IPS DF 19.7 (cell line): ENCODE measurements around the gene GNB1L.
"Not testable (repeated sequence)": the region's sequence is repeated elsewhere in the genome, so short reads cannot be mapped to it uniquely, and the experiment has no call there.

ENCODE experiments used
- DNase-seq: peaks from one replicate; pipeline ENCODE4 v3.0.0-alpha.2; 2013; ENCODE audit warnings: low read depth, low spot score

Gene GNB1L

DNA sequence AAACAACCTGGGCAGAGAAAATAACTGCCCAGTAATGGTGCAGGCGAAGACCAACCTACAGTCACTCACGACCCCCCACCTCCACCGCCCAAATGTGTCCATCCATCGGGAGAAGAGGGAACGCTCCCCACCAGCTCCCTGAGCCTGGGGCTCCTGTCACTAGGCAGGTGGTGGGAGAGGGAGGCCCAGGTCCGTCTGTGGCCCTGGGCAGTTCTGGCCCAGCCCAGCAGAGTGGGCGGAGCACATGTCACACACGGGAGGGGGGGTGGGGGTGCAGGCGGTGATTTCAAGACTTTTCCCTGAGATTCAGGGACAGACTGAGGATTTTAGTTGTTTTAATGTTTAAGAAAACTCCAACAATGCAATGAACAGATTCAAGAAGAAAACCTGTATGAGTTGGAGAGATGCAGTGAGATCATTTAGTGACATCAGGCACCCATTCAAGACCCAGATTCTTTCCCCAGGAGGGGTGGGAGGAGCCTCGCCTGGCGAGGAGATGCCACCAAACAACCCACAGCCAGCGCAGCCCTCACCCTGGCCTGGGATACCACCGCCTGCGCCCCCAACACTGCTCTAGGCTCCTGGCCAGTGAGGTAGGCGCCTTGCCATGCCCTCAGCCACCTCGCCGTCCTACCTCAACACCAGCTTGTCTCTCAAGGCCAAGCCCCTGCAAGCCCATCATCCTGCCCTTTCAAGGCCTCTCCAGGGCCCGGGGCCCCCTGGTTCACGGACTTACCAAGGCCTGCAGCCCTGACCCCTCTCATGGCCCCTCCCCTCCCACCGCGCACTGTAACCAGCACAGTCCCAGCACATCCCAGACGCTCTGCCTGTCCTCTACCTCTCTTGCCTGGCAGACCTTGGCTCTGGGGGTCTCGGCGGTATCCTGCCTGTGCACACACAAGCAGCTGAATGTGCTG lies 57.3 kb downstream of the GNB1L start:
- DNase-seq, result no peak

DNA sequence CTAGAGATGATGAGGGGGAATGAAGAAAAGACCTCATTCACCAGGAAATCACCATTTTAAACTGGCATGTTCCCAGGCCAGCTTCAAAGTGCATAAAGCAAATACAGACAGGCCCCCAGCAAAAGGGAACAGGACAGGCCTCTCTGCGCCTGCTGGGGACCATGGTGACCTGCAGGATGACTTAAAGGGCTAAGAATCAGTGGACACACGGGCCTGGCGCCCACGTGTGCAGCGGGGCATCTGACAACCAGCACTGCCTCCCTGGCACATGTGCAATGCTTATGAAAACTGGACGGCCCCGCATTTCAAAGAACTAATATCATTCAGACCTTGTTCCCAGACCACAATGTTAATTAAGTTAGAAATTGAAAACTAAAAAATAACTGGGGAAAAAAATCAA lies 58.5 kb downstream of the GNB1L start:
- DNase-seq, result no peak

DNA sequence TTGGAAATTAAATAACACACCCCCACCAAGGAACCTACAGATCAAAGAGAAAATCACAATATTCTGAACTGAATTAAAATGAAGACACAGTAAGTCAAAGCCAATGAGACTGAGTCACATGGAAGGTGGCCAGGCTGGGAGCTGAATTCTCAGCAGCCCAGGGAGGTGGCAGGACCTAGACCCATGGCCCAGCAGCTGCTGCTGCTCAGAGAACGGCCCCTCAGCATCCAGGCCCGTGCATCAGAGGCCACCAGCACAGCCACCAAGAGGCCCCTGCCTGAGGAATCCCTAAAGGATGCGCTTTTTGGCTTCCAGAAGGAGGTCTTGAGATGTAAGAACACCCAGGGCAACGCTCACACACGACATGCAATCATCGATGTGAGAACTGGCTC lies 59.1 kb downstream of the GNB1L start:
- no peak for DNase-seq

- no peak for DNase-seq
Measured at GRCh38 chr22:19793661-19794310, 60.9 kb downstream of the GNB1L start.

- no peak for DNase-seq
Measured at GRCh38 chr22:19793161-19793560, 61.5 kb downstream of the GNB1L start.

DNA sequence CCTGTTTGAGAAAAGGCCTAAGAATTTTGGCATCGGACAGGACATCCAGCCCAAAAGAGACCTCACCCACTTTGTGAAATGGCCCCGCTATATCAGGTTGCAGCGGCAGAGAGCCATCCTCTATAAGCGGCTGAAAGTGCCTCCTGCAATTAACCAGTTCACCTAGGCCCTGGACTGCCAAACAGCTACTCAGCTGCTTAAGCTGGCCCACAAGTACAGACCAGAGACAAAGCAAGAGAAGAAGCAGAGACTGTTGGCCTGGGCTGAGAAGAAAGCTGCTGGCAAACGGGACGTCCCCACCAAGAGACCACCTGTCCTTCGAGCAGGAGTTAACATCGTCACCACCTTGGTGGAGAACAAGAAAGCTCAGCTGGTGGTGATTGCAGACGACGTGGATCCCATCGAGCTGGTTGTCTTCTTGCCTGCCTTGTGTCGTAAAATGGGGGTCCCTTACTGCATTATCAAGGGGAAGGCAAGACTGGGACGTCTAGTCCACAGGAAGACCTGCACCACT lies 62.2 kb downstream of the GNB1L start:
- DNase-seq, result not testable (repeated sequence)

DNA sequence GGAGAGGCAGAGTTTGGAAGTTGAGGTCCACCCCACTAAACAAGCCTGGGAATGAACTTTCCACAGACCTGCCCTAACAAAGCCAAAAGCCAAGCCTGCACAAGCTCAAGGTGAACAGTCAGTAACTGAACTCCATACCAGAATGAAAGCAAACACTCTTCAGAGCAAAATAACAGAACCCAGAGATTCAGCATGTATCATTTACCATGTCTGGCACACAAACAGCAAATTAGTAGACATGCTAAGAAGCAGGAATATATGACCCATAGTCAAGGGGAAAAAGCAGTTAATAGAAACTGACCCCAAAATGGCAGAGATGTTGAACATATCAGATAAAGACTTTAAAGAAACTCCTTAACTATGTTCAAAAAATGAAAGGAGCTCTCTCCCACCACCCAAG lies 62.8 kb downstream of the GNB1L start:
- DNase-seq, result no peak

GRCh38 chr22:19791243-19791642 lies 63.4 kb downstream of the GNB1L start:
- DNase-seq, result no peak

DNA sequence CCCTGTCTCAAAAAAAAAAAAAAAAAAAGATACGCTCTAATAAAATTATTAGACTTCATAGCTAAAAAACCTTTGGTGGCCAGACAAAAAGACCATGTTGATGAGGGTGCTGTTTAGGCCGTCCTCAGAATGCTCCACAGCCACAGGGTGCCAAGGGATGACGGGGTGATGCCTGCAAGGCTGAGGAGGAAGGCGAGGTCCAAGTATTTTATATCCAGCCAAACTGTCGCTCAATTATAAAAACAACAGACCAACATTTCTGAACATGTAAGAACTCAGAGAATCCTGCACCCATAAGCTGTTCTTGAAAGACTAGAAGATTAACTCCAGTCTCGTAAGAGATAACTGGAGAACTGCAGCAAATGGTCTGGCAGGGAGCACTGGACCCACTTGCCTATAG lies 64.8 kb downstream of the GNB1L start:
- no peak for DNase-seq

GRCh38 chr22:19789406-19789805 lies 65.3 kb downstream of the GNB1L start:
- no peak for DNase-seq

DNA sequence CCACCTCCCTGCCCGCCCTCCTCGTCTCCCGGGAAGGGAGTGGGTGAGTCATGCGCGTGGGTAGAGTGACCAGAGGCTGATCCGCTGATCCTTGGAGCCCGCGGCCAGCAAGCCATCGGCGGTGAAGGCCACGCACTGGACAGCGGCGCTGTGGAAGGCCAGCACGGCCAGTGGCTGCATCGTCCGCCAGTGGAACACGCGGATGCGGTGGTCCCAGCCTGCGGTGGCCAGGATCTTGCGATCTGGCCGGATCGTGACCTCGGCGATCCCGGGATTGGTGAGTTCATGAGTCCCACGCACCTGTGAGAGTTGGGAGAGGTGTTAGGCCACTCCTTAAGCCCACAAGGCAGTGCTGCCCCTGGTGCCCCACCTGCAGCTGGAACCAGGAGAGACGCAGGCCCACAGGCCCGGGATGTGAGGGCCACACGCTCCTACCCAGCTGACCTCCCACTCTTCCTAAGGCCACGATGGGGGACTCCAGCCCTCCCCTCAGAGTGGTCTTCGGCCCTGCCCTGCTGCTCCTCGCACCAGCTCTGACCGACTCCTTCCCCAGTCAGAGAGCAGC lies 65.9 kb downstream of the GNB1L start:
- DNase-seq, result no peak

- no peak for DNase-seq
Measured at GRCh38 chr22:19787849-19788141, 66.9 kb downstream of the GNB1L start.

GRCh38 chr22:19786959-19787848 lies 67.5 kb downstream of the GNB1L start:
- DNase-seq, result no peak

GRCh38 chr22:19786264-19786585 lies 68.4 kb downstream of the GNB1L start:
- no peak for DNase-seq

DNA sequence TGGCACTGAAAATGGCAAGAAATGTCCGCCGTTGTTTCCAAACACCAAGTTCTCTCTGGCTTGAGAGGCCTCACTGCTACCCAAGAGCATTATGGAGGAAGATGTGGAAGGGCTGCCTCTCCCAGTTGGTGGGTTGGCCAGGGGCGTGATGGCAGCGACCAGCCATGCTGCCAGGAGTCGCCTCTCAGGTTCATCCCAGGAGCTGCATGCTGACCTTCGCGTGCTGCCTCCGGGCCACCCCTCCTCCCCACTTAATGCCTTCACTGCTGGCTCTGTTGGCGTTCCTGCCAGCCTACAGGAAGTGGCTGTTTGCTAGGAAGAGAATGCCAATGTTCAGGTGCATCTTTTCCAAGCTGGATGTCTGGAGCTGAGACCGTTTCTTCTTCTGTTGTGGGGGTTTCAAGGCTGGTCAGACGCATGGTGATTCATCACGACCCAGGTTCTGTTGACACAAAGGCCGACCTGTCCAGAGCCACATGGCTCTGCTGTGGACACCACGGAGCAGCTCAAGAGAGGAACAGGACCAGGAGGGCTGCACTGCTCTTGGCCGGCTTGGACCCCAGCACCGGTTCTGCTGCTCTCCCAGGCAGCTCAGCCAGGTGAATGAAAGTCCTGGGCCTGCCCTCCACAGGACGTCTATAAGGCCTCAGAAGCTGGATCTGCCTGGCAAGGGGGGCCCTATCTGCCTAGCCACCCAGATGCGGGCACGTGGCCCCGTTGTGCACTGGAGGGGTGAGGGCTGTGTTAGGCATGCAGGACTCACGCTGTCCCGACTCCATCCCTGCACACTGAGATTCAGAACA lies 69.0 kb downstream of the GNB1L start:
- DNase-seq, result no peak

GRCh38 chr22:19784384-19785175 lies 70.1 kb downstream of the GNB1L start:
- no peak for DNase-seq

DNA sequence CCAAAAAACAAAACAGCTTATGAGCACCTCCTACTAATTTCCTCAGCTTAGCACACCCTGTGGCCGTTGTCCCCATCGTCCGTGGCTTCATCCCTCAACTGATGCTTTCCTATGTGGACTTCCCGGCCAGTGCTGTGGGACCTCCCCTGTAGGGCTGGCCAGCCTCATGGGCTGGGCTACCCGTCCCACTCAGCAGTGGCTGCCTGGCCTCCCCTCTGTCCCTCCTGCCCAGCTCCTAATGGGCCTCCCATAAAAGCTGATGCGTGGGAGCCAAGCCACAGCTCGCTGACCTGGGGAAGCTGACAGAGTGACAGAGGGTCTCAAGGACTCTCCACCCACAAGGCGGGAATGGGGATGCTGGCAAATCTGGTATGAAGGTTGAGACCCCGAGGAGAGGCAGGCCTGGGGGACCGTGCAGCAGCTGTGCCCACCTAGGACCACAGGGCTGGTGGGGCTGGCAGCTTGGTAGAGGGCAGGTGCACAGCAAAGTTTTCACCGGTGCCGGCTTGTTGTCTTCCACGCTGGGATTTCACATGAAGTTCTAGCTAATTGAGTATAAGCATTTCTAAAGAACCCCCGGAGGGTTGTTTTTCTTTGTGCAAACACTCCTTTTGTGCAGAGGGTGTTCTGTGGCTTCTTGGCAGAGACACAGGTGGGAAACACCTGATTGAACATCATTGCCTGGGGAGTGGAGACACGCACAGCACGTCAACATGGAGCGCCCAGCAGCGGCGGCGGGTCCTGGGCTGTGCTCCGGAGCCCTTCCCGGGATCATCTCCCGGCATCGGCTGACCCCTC lies 70.9 kb downstream of the GNB1L start:
- no peak for DNase-seq

DNA sequence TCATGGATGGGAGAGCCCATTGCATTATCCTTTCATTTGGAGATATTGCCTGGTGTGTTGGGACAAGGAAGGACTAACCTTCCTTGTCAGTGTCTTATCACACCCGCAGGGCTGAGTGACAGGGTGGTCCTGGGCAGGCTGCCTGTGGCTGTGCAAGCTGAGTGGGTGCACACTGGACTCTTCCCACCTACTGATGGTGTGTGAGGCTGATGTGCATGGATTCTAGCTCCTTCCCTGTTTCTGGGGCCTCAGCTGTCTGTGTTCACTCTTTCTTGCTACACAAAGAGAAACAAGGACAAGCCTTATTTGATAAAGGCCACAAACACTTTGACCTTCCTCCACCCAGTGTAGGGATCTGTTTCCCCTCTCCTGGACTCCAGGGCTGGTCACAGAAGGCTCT lies 72.1 kb downstream of the GNB1L start:
- no peak for DNase-seq

DNA sequence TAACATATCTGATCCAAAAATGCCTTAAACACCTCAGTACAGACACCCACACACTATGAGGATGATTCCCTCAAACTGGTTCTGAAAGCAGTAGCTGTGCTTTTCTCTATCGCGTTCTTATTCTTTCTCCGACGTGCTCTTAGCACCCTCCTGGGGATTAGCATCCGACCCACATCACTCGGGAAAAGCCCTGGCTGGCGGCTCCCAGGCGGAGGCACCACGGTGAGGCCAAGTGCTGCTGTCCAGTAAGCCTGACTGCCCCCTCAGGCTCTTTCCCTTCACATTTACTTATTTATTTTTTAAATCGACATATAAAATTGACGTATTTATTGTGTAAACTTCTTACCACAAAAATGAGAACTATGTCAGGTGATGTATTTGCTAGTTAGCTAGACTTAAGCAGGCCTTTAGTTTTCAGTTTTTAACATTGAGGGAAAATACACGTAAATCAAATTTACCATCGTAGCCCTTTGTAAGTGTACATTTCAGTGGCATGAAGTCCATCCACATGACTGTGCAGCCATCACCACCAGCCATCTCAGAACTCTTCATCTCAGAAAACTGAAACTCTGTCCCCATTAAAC lies 74.9 kb downstream of the GNB1L start:
- DNase-seq, result no peak
